ENCODE measurements around the gene ACY1.
A peak's percentile ranks its signal among the peaks of the same experiment; 100 is the strongest.

Gene ACY1

DNA sequence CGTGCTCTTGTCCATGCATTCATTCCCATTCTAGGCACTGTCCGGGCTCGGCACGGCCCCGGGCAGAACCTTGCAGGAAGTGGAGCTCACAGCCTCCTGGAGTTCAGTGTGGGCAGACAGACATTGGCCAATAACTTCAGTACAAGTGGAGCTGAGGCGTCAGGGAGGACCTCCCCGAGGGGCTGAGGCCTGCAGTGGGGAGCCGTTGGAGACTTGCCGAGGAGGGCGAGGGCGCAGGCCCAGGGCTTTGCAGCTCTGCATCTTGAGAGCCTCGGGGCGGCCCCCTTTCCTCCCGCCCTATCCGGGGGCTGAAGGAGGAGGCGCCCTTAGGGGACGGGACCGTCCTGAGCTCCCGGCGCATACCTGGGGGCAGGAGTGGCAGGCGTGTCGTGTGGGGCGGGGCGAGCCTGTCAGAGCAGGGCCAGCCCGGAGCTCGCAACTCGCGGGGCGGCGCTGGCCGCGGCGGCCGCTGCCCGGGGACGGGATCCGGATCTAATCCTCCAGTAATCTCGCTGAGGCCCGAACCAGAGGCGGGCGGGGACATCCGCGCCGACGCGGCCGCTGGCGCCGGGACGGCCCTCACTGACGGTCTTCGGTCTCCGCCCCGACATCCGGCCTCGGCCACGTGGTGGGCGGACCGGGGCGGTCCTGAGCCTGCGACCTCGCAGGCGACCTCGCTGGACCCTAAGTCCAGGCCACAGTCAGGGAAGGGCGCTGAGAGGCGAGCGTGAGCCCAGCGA, at the start of gene ACY1:
ACY1 (plus strand) TSS at position 698 of the 740 bp plus-strand sequence. CDS start 530 bp downstream, outside the sequence.
- Histone ChIP-seq H3K9me3 (ENCODE audit: control insufficient read depth in 1 of 2, low read length in 2 of 2) (no peaks in the 10 kb centered on the region), H3K27ac (ENCODE audit: low read length) (peak within 1 kb of the TSS; percentile 96), H3K27me3 (ENCODE audit: low read depth, low read length) (no peaks in the 10 kb centered on the region), H3K36me3 (ENCODE audit: control insufficient read depth in 1 of 2, insufficient read depth in 2 of 2, low read length in 2 of 2) (peaks cover 0 to 5% of the 10 kb centered on the region in 2 donors), H3K4me3 (ENCODE audit: low read depth in 1 of 2, low read length in 2 of 2) (peak within 1 kb of the TSS; percentile 71 to 83), H3K4me1 (ENCODE audit: control insufficient read depth in 1 of 2, insufficient read depth in 2 of 2, low read length in 2 of 2) (peaks cover 6 to 19% of the 10 kb centered on the region in 2 donors)

GRCh38 chr3:51934139-51934850, 49.0 kb upstream of the ACY1 start:
- no peaks in the 10 kb centered on the region for H3K9me3 ChIP-seq (ENCODE audit: control insufficient read depth in 1 of 2, low read length in 2 of 2)
- H3K36me3 ChIP-seq (ENCODE audit: control insufficient read depth in 1 of 2, insufficient read depth in 2 of 2, low read length in 2 of 2): peaks cover 37 to 61% of the 10 kb centered on the region in 2 donors
- no peak overlapping the region for H3K27ac ChIP-seq (ENCODE audit: low read length)

DNA sequence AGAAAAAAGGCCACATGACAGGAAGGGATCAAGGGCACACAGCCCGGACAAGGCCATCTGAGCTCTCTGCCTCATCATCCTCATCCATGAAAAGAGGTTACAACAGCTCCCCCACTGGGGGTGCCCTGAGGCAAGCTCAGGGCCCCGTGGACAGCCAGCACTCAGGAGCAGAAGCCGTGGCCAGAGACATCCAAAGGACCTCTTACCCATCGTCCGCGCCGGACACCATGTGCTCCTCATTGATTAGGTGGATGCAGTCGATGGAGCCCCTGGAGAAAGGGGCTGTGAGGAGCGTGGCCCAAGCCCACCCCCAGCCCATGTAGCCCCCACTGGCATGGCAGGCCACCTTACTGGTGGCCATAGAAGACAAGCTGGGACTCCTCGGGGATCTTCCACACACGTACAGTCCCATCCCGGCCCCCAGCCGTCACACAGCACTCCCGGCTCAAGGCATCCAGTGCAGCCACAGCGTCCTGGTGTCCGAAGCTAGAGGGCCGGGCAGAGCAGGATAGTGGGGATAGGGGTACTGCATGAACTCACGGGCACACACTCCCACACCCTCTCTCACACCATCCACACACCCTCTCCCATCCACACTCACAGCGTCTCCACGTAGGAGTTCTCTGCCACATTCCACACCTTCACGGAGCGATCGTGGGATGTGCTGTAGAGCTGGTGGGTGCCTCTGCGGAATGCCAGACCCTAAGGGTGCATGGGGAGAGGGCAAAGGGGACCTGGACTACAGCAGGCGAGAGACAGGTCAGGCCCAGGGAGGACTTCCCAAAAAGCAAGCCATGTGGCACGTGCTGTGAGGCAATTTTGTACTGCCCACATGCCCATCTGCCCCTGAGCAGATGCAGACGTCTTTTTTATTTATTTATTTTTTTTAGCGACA, 48.1 kb upstream of the ACY1 start:
- Histone ChIP-seq H3K9me3 (ENCODE audit: control insufficient read depth in 1 of 2, low read length in 2 of 2) (no peaks in the 10 kb centered on the region), H3K4me3 (ENCODE audit: low read depth in 1 of 2, low read length in 2 of 2) (no peak overlapping the region), H3K27me3 (ENCODE audit: low read depth, low read length) (no peaks in the 10 kb centered on the region), H3K36me3 (ENCODE audit: control insufficient read depth in 1 of 2, insufficient read depth in 2 of 2, low read length in 2 of 2) (peaks cover 37 to 61% of the 10 kb centered on the region in 2 donors), H3K4me1 (ENCODE audit: control insufficient read depth in 1 of 2, insufficient read depth in 2 of 2, low read length in 2 of 2) (peaks cover 0 to 4% of the 10 kb centered on the region in 2 donors), H3K27ac (ENCODE audit: low read length) (no peak overlapping the region)

More at GRCh38 chr3:51934139-51934850, 49.0 kb upstream of the ACY1 start:
- Histone ChIP-seq H3K27me3 (ENCODE audit: low read depth, low read length) (no peaks in the 10 kb centered on the region), H3K4me1 (ENCODE audit: control insufficient read depth in 1 of 2, insufficient read depth in 2 of 2, low read length in 2 of 2) (no peaks in the 10 kb centered on the region), H3K4me3 (ENCODE audit: low read depth in 1 of 2, low read length in 2 of 2) (no peak overlapping the region)

DNA sequence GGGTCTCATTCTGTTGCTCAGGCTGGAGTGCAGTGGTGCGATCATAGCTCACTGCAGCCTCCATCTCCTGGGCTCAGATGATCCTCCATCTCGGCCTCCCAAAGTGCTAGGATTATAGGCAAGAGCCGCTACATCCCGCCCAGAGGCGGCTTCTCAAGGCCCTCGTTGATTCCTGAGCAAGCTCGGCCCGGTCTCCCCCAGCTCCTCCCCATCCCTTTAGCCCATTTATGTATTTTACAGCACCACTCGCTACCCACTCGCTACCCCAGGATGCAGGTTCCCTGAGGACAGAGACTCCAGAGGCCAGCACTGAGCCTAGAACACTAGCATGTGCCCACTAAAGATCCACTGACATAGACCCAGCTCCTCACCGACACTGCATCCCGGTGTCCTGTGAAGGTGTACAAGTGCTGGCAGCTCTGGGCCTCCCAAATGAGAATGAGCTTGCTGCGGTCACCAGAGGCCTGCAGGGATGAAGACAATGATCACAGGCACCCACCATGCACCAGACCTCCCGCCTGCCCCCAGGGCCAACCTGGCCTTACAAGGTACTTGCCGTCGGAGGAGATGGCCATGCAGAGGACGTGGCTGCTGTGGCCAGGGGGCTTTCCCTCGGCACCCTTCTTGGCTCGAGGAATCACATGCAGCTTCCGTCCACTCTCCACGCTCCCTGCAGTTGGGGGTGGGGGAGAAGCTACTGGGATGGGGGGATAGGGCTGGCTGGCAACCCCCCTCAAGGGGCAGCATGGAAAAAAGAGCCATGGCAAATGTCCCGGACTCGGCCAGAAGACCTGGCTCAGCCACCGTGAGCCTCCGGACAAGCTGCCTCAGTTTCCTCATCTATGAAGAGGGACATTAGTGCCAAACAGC, 47.2 kb upstream of the ACY1 start:
- Histone ChIP-seq H3K9me3 (ENCODE audit: control insufficient read depth in 1 of 2, low read length in 2 of 2) (no peaks in the 10 kb centered on the region), H3K27ac (ENCODE audit: low read length) (no peak overlapping the region), H3K27me3 (ENCODE audit: low read depth, low read length) (no peaks in the 10 kb centered on the region), H3K4me3 (ENCODE audit: low read depth in 1 of 2, low read length in 2 of 2) (no peak overlapping the region), H3K4me1 (ENCODE audit: control insufficient read depth in 1 of 2, insufficient read depth in 2 of 2, low read length in 2 of 2) (peaks cover 5 to 12% of the 10 kb centered on the region in 2 donors), H3K36me3 (ENCODE audit: control insufficient read depth in 1 of 2, insufficient read depth in 2 of 2, low read length in 2 of 2) (peaks cover 37 to 61% of the 10 kb centered on the region in 2 donors)

- Histone ChIP-seq H3K4me3 (ENCODE audit: low read depth in 1 of 2, low read length in 2 of 2) (no peak overlapping the region), H3K36me3 (ENCODE audit: control insufficient read depth in 1 of 2, insufficient read depth in 2 of 2, low read length in 2 of 2) (peaks cover 37 to 65% of the 10 kb centered on the region in 2 donors), H3K27me3 (ENCODE audit: low read depth, low read length) (no peaks in the 10 kb centered on the region), H3K4me1 (ENCODE audit: control insufficient read depth in 1 of 2, insufficient read depth in 2 of 2, low read length in 2 of 2) (peaks cover 7 to 15% of the 10 kb centered on the region in 2 donors), H3K27ac (ENCODE audit: low read length) (no peak overlapping the region), H3K9me3 (ENCODE audit: control insufficient read depth in 1 of 2, low read length in 2 of 2) (no peaks in the 10 kb centered on the region)
Observed at GRCh38 chr3:51937014-51937413, 46.3 kb upstream of the ACY1 start.

- peaks cover 34 to 60% of the 10 kb centered on the region in 2 donors for H3K36me3 ChIP-seq (ENCODE audit: control insufficient read depth in 1 of 2, insufficient read depth in 2 of 2, low read length in 2 of 2)
Observed at GRCh38 chr3:51937611-51938450, 45.5 kb upstream of the ACY1 start.

DNA sequence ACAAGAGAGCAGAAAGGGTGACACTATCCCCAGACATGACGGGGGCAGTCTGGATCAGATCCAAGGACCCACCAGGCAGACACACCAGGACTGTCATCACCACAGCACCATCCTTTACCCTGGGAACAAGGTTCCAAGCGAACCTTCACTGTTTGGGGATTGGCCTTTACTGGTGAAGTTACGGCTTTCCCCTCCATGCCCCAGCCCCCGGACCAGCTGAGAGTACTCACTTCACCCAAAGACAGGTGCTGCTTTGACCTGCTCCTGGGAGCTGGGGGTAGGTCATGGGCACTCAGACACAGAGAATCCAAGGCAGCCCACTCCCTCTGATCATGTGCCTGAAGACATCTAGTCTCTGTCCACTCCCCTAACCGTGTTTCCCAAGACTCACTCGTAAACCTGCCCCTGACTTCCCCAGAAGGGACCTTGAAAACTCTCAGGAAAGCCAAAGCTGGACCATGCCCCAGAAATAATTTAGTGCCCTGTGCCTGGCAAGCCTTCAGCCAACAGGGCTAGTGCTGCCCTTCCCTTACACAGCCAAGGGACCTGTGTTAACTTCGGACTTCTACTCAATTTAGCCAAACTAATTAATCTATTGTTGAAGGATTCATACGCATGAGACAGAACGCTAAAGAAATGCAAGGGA, 44.4 kb upstream of the ACY1 start:
- H3K4me1 ChIP-seq (ENCODE audit: control insufficient read depth in 1 of 2, insufficient read depth in 2 of 2, low read length in 2 of 2): peaks cover 18 to 26% of the 10 kb centered on the region in 2 donors
- H3K36me3 ChIP-seq (ENCODE audit: control insufficient read depth in 1 of 2, insufficient read depth in 2 of 2, low read length in 2 of 2): peaks cover 29 to 50% of the 10 kb centered on the region in 2 donors
- no peak overlapping the region for H3K4me3 ChIP-seq (ENCODE audit: low read depth in 1 of 2, low read length in 2 of 2)
- no peaks in the 10 kb centered on the region for H3K9me3 ChIP-seq (ENCODE audit: control insufficient read depth in 1 of 2, low read length in 2 of 2)
- no peaks in the 10 kb centered on the region for H3K27me3 ChIP-seq (ENCODE audit: low read depth, low read length)
- no peak overlapping the region for H3K27ac ChIP-seq (ENCODE audit: low read length)

More at GRCh38 chr3:51937611-51938450, 45.5 kb upstream of the ACY1 start:
- peaks cover 12 to 20% of the 10 kb centered on the region in 2 donors for H3K4me1 ChIP-seq (ENCODE audit: control insufficient read depth in 1 of 2, insufficient read depth in 2 of 2, low read length in 2 of 2)
- no peaks in the 10 kb centered on the region for H3K9me3 ChIP-seq (ENCODE audit: control insufficient read depth in 1 of 2, low read length in 2 of 2)
- no peak overlapping the region for H3K27ac ChIP-seq (ENCODE audit: low read length)
- no peaks in the 10 kb centered on the region for H3K27me3 ChIP-seq (ENCODE audit: low read depth, low read length)
- H3K4me3 ChIP-seq (ENCODE audit: low read depth in 1 of 2, low read length in 2 of 2): no peak overlapping the region

DNA sequence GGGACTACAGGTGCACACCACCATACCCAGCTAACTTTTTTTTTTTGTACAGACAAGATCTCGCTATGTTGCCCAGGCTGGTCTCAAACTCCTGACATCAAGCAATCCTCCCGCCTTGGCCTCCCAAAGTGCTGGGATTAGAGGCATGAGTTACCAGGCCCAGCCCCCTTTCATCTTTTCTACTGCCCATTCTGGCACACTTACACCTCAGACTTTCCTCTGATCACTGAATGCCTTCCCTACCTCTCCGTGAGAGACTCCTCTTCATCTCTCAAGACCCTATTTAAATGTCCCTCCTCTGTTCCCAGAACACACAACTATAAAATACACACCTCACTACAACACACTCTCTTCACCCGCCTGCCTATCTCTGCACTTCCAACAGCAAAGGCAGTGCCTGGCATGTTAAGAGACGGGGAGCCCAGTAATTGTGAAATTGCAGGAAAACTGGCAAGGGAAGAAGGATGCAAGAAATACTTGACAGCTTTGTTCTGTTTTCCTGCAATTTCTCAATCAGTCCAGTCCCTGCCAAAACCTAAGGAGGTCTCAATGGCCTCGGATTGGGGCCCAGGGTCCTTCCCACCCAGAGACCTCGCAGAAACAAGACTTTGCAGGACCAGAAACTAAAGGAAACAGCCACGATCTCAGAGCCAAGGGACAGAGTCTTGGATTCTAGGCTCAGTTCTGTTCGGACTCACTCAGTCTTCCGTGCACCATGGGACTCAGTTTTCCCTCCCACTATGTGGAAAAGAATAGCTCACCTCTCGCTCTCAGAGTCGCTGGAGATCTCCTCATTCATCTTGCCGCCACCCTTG, 42.5 kb upstream of the ACY1 start:
- H3K27ac ChIP-seq (ENCODE audit: low read length): peak overlapping the region; percentile 30
- H3K4me3 ChIP-seq (ENCODE audit: low read depth in 1 of 2, low read length in 2 of 2): peak overlapping the region; percentile 86 to 93
- no peaks in the 10 kb centered on the region for H3K9me3 ChIP-seq (ENCODE audit: control insufficient read depth in 1 of 2, low read length in 2 of 2)
- H3K27me3 ChIP-seq (ENCODE audit: low read depth, low read length): no peaks in the 10 kb centered on the region
- peaks cover 18 to 26% of the 10 kb centered on the region in 2 donors for H3K4me1 ChIP-seq (ENCODE audit: control insufficient read depth in 1 of 2, insufficient read depth in 2 of 2, low read length in 2 of 2)
- H3K36me3 ChIP-seq (ENCODE audit: control insufficient read depth in 1 of 2, insufficient read depth in 2 of 2, low read length in 2 of 2): peaks cover 26 to 45% of the 10 kb centered on the region in 2 donors

GRCh38 chr3:51941463-51941797, 41.9 kb upstream of the ACY1 start:
- peak overlapping the region; percentile 86 to 93 for H3K4me3 ChIP-seq (ENCODE audit: low read depth in 1 of 2, low read length in 2 of 2)
- H3K27ac ChIP-seq (ENCODE audit: low read length): peak overlapping the region; percentile 30
- no peaks in the 10 kb centered on the region for H3K27me3 ChIP-seq (ENCODE audit: low read depth, low read length)
- peaks cover 27 to 44% of the 10 kb centered on the region in 2 donors for H3K36me3 ChIP-seq (ENCODE audit: control insufficient read depth in 1 of 2, insufficient read depth in 2 of 2, low read length in 2 of 2)
- H3K4me1 ChIP-seq (ENCODE audit: control insufficient read depth in 1 of 2, insufficient read depth in 2 of 2, low read length in 2 of 2): peaks cover 18 to 26% of the 10 kb centered on the region in 2 donors
- H3K9me3 ChIP-seq (ENCODE audit: control insufficient read depth in 1 of 2, low read length in 2 of 2): no peaks in the 10 kb centered on the region
